GM23338 (cell line): Measurements from ENCODE around the gene EFCAB6. TPM values are rescaled to one million over a fixed set of nuclear protein-coding genes. Genes with fewer than 3 reads are reported as not detected.

Source experiments
- ATAC-seq: fragments of 200-7000 bp; cut with Tn5 transposase; 3 replicates; pipeline ENCODE4 v1.9.1; 2020
- DNase-seq: peaks from one replicate; pipeline ENCODE4 v3.0.0-alpha.2; 2015; ENCODE audit warnings: low spot score
- H2AFZ ChIP-seq: fragments of 200-600 bp; sonication (generic); 2 replicates; pipeline ENCODE4 v1.8.0; 2016; ENCODE audit warnings: antibody characterized with exemption, mild to moderate bottlenecking, moderate library complexity
- H3F3A ChIP-seq: fragments of 200-600 bp; sonication (generic); replicated peaks from 2 replicates; pipeline ENCODE4 v1.8.0; 2017; ENCODE audit warnings: antibody characterized with exemption, mixed run types, low read depth
- H3K27ac ChIP-seq: fragments of 200-600 bp; sonication (generic); 2 replicates; pipeline ENCODE4 v1.6.1; 2016; ENCODE audit warnings: low read depth
- H3K27me3 ChIP-seq: fragments of 200-600 bp; sonication (generic); 2 replicates; pipeline ENCODE4 v1.8.0; 2016; ENCODE audit warnings: mild to moderate bottlenecking, mixed run types, moderate library complexity; ENCODE audit not compliant: insufficient read depth
- H3K36me3 ChIP-seq: fragments of 200-600 bp; sonication (generic); 2 replicates; pipeline ENCODE4 v1.8.0; 2016; ENCODE audit warnings: mild to moderate bottlenecking; ENCODE audit not compliant: insufficient read depth
- H3K4me1 ChIP-seq: fragments of 200-600 bp; sonication (generic); 2 replicates; pipeline ENCODE4 v1.8.0; 2016; ENCODE audit warnings: mild to moderate bottlenecking, moderate library complexity; ENCODE audit not compliant: insufficient read depth
- H3K4me2 ChIP-seq: fragments of 200-600 bp; sonication (generic); 2 replicates; pipeline ENCODE4 v1.7.1; 2017; ENCODE audit warnings: mixed run types
- H3K4me3 ChIP-seq: fragments of 200-600 bp; sonication (generic); 2 replicates; pipeline ENCODE4 v1.6.1; 2016; ENCODE audit warnings: mixed run types
- H3K79me2 ChIP-seq: fragments of 200-600 bp; sonication (generic); replicated peaks from 2 replicates; pipeline ENCODE4 v1.8.0; 2017; ENCODE audit warnings: mild to moderate bottlenecking; ENCODE audit not compliant: insufficient read depth
- H3K9me2 ChIP-seq: fragments of 200-600 bp; sonication (generic); 2 replicates; pipeline ENCODE4 v1.8.0; 2017; ENCODE audit not compliant: insufficient read depth
- H4K20me1 ChIP-seq: fragments of 200-600 bp; sonication (generic); replicated peaks from 2 replicates; pipeline ENCODE4 v1.8.0; 2017; ENCODE audit warnings: mild to moderate bottlenecking; ENCODE audit not compliant: insufficient read depth
- H3K27ac Mint-ChIP-seq: 2 replicates; pipeline ENCODE4 v1.8.0; 2020; ENCODE audit warnings: inconsistent platforms, mild to moderate bottlenecking, moderate library complexity, mixed read lengths
- H3K27me3 Mint-ChIP-seq: 3 replicates; pipeline ENCODE4 v1.8.0; 2022; ENCODE audit warnings: low read depth, mild to moderate bottlenecking, moderate library complexity, mixed read lengths, inconsistent platforms; ENCODE audit not compliant: insufficient read depth, poor library complexity
- H3K36me3 Mint-ChIP-seq: 3 replicates; pipeline ENCODE4 v1.8.0; 2021; ENCODE audit warnings: low read depth, mild to moderate bottlenecking, inconsistent platforms, moderate library complexity, mixed read lengths
- H3K4me1 Mint-ChIP-seq: 3 replicates; pipeline ENCODE4 v1.8.0; 2020; ENCODE audit warnings: mild to moderate bottlenecking, inconsistent platforms, mixed read lengths
- H3K4me3 Mint-ChIP-seq: 3 replicates; pipeline ENCODE4 v1.8.0; 2021; ENCODE audit warnings: moderate library complexity, mild to moderate bottlenecking, inconsistent platforms, mixed read lengths
- H3K9me3 Mint-ChIP-seq: 3 replicates; pipeline ENCODE4 v1.8.0; 2020; ENCODE audit warnings: moderate library complexity, mild to moderate bottlenecking, inconsistent platforms, mixed read lengths
- NANOG ChIP-seq: IDR thresholded peaks from 2 replicates; pipeline ENCODE4 v1.6.1; 2016; ENCODE audit warnings: antibody characterized with exemption, borderline replicate concordance
- STAT1 ChIP-seq: IDR thresholded peaks from one replicate; pipeline ENCODE4 v1.6.1; 2016; ENCODE audit warnings: antibody characterized with exemption; ENCODE audit not compliant: unreplicated experiment
- ZNF114 ChIP-seq: fragments of 250-450 bp; sonication (Bioruptor Pico); IDR thresholded peaks from 2 replicates; pipeline ENCODE4 v1.5.0; 2020; ENCODE audit warnings: mild to moderate bottlenecking, moderate library complexity
- polyA plus RNA-seq: library from polyadenylated mRNA; unstranded; fragments of >200 nt; fragmentation: Nextera tagmentation; extraction: Ambion mirVana; gene quantifications from 2 replicates; pipeline ENCODE4 v1.2.1, GENCODE V29; 2016
- total RNA-seq: library from RNA; depleted of rRNA; stranded (reverse); fragments of >200 nt; shearing (Covaris generic); gene quantifications from 2 replicates; pipeline ENCODE4 v1.2.3, GENCODE V29; 2014
- TF ChIP-seq, protein P1 (sequence below): fragments of 250-450 bp; sonication (Bioruptor Pico); IDR thresholded peaks from 2 replicates; pipeline ENCODE4 v1.5.0; 2020; ENCODE audit warnings: mild to moderate bottlenecking, moderate library complexity
- TF ChIP-seq, protein P2 (sequence below): IDR thresholded peaks from 2 replicates; pipeline ENCODE4 v1.6.1; 2016; ENCODE audit warnings: antibody characterized with exemption

Gene EFCAB6
- total and polyA plus RNA-seq, 2 experiments from 2014 or later, result 1.1 to 1.8 TPM

DNA sequence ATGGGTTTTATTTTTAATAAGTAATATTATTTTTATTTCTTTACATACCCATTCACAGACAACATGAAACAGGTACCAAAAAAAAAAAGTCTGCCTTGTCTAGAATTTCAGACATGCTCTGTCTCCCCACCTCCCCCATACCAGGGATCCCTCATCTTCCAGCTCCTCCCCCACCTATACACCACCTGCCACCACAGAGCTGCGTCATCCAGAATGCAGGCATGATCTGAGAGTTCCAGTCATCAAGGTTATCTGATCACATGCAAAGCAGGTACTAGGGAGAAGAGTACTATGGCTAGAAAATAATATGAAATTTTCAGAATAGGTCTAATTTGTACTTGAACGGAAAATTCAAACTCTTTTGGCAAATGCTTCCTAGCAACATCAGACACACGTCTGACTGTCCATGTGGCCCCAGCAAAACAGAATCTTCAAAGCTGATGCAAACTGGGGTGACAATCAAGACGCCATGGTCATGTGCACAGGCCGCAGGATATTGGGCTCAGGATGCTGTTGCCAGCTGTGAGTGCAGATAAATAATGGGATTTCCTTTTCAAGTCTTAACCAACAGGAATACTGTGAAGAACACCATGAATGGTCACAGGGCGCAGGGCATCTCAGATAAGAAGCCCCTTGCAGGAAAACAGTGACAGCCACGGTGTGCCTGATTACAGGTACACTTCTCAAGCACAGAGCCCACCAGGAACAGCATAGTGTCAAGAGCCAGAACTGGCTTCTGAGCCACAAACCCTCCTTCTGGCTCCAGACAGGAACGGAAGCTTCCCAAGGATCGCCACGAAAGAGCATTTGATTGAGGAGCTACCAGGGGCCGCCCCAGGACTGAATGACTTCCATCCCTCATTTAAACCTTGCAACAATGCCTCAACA, 169.5 kb downstream of the EFCAB6 start:
- TF ChIP-seq ZNF114 (no peak), STAT1 (no peak), NANOG (no peak)
- TF ChIP-seq, protein P1, sequence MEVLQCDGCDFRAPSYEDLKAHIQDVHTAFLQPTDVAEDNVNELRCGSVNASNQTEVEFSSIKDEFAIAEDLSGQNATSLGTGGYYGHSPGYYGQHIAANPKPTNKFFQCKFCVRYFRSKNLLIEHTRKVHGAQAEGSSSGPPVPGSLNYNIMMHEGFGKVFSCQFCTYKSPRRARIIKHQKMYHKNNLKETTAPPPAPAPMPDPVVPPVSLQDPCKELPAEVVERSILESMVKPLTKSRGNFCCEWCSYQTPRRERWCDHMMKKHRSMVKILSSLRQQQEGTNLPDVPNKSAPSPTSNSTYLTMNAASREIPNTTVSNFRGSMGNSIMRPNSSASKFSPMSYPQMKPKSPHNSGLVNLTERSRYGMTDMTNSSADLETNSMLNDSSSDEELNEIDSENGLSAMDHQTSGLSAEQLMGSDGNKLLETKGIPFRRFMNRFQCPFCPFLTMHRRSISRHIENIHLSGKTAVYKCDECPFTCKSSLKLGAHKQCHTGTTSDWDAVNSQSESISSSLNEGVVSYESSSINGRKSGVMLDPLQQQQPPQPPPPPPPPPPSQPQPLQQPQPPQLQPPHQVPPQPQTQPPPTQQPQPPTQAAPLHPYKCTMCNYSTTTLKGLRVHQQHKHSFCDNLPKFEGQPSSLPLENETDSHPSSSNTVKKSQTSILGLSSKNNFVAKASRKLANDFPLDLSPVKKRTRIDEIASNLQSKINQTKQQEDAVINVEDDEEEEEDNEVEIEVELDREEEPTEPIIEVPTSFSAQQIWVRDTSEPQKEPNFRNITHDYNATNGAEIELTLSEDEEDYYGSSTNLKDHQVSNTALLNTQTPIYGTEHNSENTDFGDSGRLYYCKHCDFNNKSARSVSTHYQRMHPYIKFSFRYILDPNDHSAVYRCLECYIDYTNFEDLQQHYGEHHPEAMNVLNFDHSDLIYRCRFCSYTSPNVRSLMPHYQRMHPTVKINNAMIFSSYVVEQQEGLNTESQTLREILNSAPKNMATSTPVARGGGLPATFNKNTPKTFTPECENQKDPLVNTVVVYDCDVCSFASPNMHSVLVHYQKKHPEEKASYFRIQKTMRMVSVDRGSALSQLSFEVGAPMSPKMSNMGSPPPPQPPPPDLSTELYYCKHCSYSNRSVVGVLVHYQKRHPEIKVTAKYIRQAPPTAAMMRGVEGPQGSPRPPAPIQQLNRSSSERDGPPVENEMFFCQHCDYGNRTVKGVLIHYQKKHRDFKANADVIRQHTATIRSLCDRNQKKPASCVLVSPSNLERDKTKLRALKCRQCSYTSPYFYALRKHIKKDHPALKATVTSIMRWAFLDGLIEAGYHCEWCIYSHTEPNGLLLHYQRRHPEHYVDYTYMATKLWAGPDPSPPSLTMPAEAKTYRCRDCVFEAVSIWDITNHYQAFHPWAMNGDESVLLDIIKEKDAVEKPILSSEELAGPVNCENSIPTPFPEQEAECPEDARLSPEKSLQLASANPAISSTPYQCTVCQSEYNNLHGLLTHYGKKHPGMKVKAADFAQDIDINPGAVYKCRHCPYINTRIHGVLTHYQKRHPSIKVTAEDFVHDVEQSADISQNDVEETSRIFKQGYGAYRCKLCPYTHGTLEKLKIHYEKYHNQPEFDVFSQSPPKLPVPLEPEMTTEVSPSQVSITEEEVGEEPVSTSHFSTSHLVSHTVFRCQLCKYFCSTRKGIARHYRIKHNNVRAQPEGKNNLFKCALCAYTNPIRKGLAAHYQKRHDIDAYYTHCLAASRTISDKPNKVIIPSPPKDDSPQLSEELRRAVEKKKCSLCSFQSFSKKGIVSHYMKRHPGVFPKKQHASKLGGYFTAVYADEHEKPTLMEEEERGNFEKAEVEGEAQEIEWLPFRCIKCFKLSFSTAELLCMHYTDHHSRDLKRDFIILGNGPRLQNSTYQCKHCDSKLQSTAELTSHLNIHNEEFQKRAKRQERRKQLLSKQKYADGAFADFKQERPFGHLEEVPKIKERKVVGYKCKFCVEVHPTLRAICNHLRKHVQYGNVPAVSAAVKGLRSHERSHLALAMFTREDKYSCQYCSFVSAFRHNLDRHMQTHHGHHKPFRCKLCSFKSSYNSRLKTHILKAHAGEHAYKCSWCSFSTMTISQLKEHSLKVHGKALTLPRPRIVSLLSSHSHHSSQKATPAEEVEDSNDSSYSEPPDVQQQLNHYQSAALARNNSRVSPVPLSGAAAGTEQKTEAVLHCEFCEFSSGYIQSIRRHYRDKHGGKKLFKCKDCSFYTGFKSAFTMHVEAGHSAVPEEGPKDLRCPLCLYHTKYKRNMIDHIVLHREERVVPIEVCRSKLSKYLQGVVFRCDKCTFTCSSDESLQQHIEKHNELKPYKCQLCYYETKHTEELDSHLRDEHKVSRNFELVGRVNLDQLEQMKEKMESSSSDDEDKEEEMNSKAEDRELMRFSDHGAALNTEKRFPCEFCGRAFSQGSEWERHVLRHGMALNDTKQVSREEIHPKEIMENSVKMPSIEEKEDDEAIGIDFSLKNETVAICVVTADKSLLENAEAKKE (CRISPR knock-in tag), result no peak
- TF ChIP-seq, protein P2, sequence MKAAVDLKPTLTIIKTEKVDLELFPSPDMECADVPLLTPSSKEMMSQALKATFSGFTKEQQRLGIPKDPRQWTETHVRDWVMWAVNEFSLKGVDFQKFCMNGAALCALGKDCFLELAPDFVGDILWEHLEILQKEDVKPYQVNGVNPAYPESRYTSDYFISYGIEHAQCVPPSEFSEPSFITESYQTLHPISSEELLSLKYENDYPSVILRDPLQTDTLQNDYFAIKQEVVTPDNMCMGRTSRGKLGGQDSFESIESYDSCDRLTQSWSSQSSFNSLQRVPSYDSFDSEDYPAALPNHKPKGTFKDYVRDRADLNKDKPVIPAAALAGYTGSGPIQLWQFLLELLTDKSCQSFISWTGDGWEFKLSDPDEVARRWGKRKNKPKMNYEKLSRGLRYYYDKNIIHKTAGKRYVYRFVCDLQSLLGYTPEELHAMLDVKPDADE, result no peak
- H3K27me3 ChIP-seq, result no peaks in the 10 kb centered on the region
- H2AFZ ChIP-seq, result no peak overlapping the region
- H3K27ac Mint-ChIP-seq, result no peak overlapping the region
- no peaks in the 10 kb centered on the region for H3K4me1 ChIP-seq
- H3K36me3 ChIP-seq, result no peaks in the 10 kb centered on the region
- no peaks in the 10 kb centered on the region for H3K79me2 ChIP-seq
- H3K9me2 ChIP-seq, result no peaks in the 10 kb centered on the region
- no peak for ATAC-seq
- H3K4me2 ChIP-seq, result no peak overlapping the region
- H4K20me1 ChIP-seq, result no peaks in the 10 kb centered on the region
- DNase-seq, result no peak
- peaks cover 12% of the 10 kb centered on the region for H3K9me3 Mint-ChIP-seq
- H3K4me1 Mint-ChIP-seq, result no peaks in the 10 kb centered on the region; the same call in 2 of the 3 replicates
- no peak overlapping the region for H3K4me3 ChIP-seq
- peaks cover 6% of the 10 kb centered on the region for H3K36me3 Mint-ChIP-seq
- H3K27me3 Mint-ChIP-seq, result no peaks in the 10 kb centered on the region
- H3K27ac ChIP-seq, result no peak overlapping the region
- H3K4me3 Mint-ChIP-seq, result no peak overlapping the region
- H3F3A ChIP-seq, result no peaks in the 10 kb centered on the region
